ENCODE data around the gene TNFRSF19.

Gene TNFRSF19

GRCh38 chr13:23660249-23660648, 90.0 kb downstream of the TNFRSF19 start:
- Histone ChIP-seq H3K79me1 (ENCODE audit: low read length) (no peaks in the 10 kb centered on the region), H2AK5ac (ENCODE audit: low read length) (no peak overlapping the region), H3K4me3 (ENCODE audit: low read depth, low read length) (no peak overlapping the region), H3K4ac (ENCODE audit: low read depth, low read length) (no peak overlapping the region), H3K27ac (ENCODE audit: low read depth, low read length) (no peak overlapping the region), H4K12ac (ENCODE audit: low read depth, low read length) (no peak overlapping the region), H2AFZ (ENCODE audit: insufficient read depth, low read length, poor library complexity) (no peak overlapping the region), H2BK120ac (ENCODE audit: insufficient read depth, low read length, poor library complexity) (no peak overlapping the region), H4K91ac (ENCODE audit: low read depth, low read length) (no peak overlapping the region), H2BK12ac (ENCODE audit: low read length) (no peak overlapping the region), H4K8ac (ENCODE audit: low read depth, low read length) (no peak overlapping the region), H3K18ac (ENCODE audit: low read length) (no peak overlapping the region), H3K9ac (ENCODE audit: low read length) (no peak overlapping the region), H3K4me1 (ENCODE audit: control insufficient read depth in 1 of 2, insufficient read depth in 2 of 2, low read length in 2 of 2) (peaks cover 0 to 3% of the 10 kb centered on the region in 2 experiments), H3K79me2 (ENCODE audit: control insufficient read depth, insufficient read depth, low read length, poor library complexity) (no peaks in the 10 kb centered on the region), H3K36me3 (ENCODE audit: control insufficient read depth in 1 of 2, insufficient read depth in 2 of 2, low read length in 2 of 2) (peaks cover 9 to 17% of the 10 kb centered on the region in 2 experiments), H2BK5ac (ENCODE audit: low read depth, low read length, poor library complexity) (no peak overlapping the region), H3K14ac (ENCODE audit: low read length) (no peak overlapping the region), H3K9me3 (ENCODE audit: insufficient read depth, low read depth, low read length) (no peaks in the 10 kb centered on the region), H3K4me2 (ENCODE audit: low read length) (no peak overlapping the region), H3K23ac (ENCODE audit: low read length) (no peak overlapping the region), H3K27me3 (ENCODE audit: insufficient read depth, low read length) (no peaks in the 10 kb centered on the region)
- DNase-seq, result no peak
- WGBS (ENCODE audit: extremely low coverage, insufficient coverage, insufficient read length), result no CpG with 5 or more reads among the region's 9 CpGs

- WGBS (ENCODE audit: extremely low coverage, insufficient coverage, insufficient read length), result no CpG with 5 or more reads among the region's 8 CpGs
- Histone ChIP-seq H3K27me3 (ENCODE audit: insufficient read depth, low read length) (no peaks in the 10 kb centered on the region), H2AFZ (ENCODE audit: insufficient read depth, low read length, poor library complexity) (no peak overlapping the region), H3K9me3 (ENCODE audit: insufficient read depth, low read depth, low read length) (peaks cover 1% of the 10 kb centered on the region), H4K91ac (ENCODE audit: low read depth, low read length) (no peak overlapping the region), H3K36me3 (ENCODE audit: control insufficient read depth in 1 of 2, insufficient read depth in 2 of 2, low read length in 2 of 2) (peaks cover 21 to 34% of the 10 kb centered on the region in 2 experiments), H4K12ac (ENCODE audit: low read depth, low read length) (no peak overlapping the region), H3K23ac (ENCODE audit: low read length) (no peak overlapping the region), H3K4me1 (ENCODE audit: control insufficient read depth in 1 of 2, insufficient read depth in 2 of 2, low read length in 2 of 2) (no peaks in the 10 kb centered on the region), H3K27ac (ENCODE audit: low read depth, low read length) (no peak overlapping the region), H3K4me2 (ENCODE audit: low read length) (no peak overlapping the region), H3K4me3 (ENCODE audit: low read depth, low read length) (no peak overlapping the region), H3K14ac (ENCODE audit: low read length) (no peak overlapping the region), H4K8ac (ENCODE audit: low read depth, low read length) (no peak overlapping the region), H2BK5ac (ENCODE audit: low read depth, low read length, poor library complexity) (no peak overlapping the region), H2BK12ac (ENCODE audit: low read length) (peak overlapping the region; percentile 53), H3K79me2 (ENCODE audit: control insufficient read depth, insufficient read depth, low read length, poor library complexity) (no peaks in the 10 kb centered on the region), H2BK120ac (ENCODE audit: insufficient read depth, low read length, poor library complexity) (no peak overlapping the region), H2AK5ac (ENCODE audit: low read length) (no peak overlapping the region), H3K4ac (ENCODE audit: low read depth, low read length) (no peak overlapping the region), H3K9ac (ENCODE audit: low read length) (no peak overlapping the region), H3K79me1 (ENCODE audit: low read length) (no peaks in the 10 kb centered on the region), H3K18ac (ENCODE audit: low read length) (no peak overlapping the region)
- no peak for DNase-seq
Measured at GRCh38 chr13:23666582-23666981, 96.4 kb downstream of the TNFRSF19 start.

GRCh38 chr13:23667750-23668149, 97.5 kb downstream of the TNFRSF19 start:
- Histone ChIP-seq H4K12ac (ENCODE audit: low read depth, low read length) (no peak overlapping the region), H3K4me1 (ENCODE audit: control insufficient read depth in 1 of 2, insufficient read depth in 2 of 2, low read length in 2 of 2) (no peaks in the 10 kb centered on the region), H3K9me3 (ENCODE audit: insufficient read depth, low read depth, low read length) (peaks cover 1% of the 10 kb centered on the region), H3K4ac (ENCODE audit: low read depth, low read length) (no peak overlapping the region), H3K79me2 (ENCODE audit: control insufficient read depth, insufficient read depth, low read length, poor library complexity) (no peaks in the 10 kb centered on the region), H2BK12ac (ENCODE audit: low read length) (no peak overlapping the region), H3K27ac (ENCODE audit: low read depth, low read length) (no peak overlapping the region), H3K9ac (ENCODE audit: low read length) (no peak overlapping the region), H4K8ac (ENCODE audit: low read depth, low read length) (no peak overlapping the region), H2AK5ac (ENCODE audit: low read length) (no peak overlapping the region), H3K4me2 (ENCODE audit: low read length) (no peak overlapping the region), H2AFZ (ENCODE audit: insufficient read depth, low read length, poor library complexity) (no peak overlapping the region), H3K36me3 (ENCODE audit: control insufficient read depth in 1 of 2, insufficient read depth in 2 of 2, low read length in 2 of 2) (peaks cover 24 to 39% of the 10 kb centered on the region in 2 experiments), H2BK120ac (ENCODE audit: insufficient read depth, low read length, poor library complexity) (no peak overlapping the region), H3K18ac (ENCODE audit: low read length) (no peak overlapping the region), H2BK5ac (ENCODE audit: low read depth, low read length, poor library complexity) (no peak overlapping the region), H3K14ac (ENCODE audit: low read length) (no peak overlapping the region), H3K27me3 (ENCODE audit: insufficient read depth, low read length) (no peaks in the 10 kb centered on the region), H3K23ac (ENCODE audit: low read length) (no peak overlapping the region), H3K4me3 (ENCODE audit: low read depth, low read length) (no peak overlapping the region), H3K79me1 (ENCODE audit: low read length) (no peaks in the 10 kb centered on the region), H4K91ac (ENCODE audit: low read depth, low read length) (no peak overlapping the region)
- no peak for DNase-seq
- WGBS (ENCODE audit: extremely low coverage, insufficient coverage, insufficient read length), result no CpG with 5 or more reads among the region's 6 CpGs

- H2AFZ ChIP-seq (ENCODE audit: insufficient read depth, low read length, poor library complexity), result no peak overlapping the region
- H3K18ac ChIP-seq (ENCODE audit: low read length), result no peak overlapping the region
- no peak overlapping the region for H3K4me2 ChIP-seq (ENCODE audit: low read length)
- H2BK5ac ChIP-seq (ENCODE audit: low read depth, low read length, poor library complexity), result no peak overlapping the region
- H3K4me1 ChIP-seq (ENCODE audit: control insufficient read depth in 1 of 2, insufficient read depth in 2 of 2, low read length in 2 of 2), result no peaks in the 10 kb centered on the region
- no peak for DNase-seq
- H3K14ac ChIP-seq (ENCODE audit: low read length), result no peak overlapping the region
- H4K12ac ChIP-seq (ENCODE audit: low read depth, low read length), result no peak overlapping the region
- H3K9me3 ChIP-seq (ENCODE audit: insufficient read depth, low read depth, low read length), result peaks cover 1% of the 10 kb centered on the region
- H3K27ac ChIP-seq (ENCODE audit: low read depth, low read length), result no peak overlapping the region
- H4K8ac ChIP-seq (ENCODE audit: low read depth, low read length), result no peak overlapping the region
- H4K91ac ChIP-seq (ENCODE audit: low read depth, low read length), result no peak overlapping the region
- no peak overlapping the region for H3K9ac ChIP-seq (ENCODE audit: low read length)
- H2AK5ac ChIP-seq (ENCODE audit: low read length), result no peak overlapping the region
- H3K79me1 ChIP-seq (ENCODE audit: low read length), result no peaks in the 10 kb centered on the region
- no peak overlapping the region for H2BK120ac ChIP-seq (ENCODE audit: insufficient read depth, low read length, poor library complexity)
- no peaks in the 10 kb centered on the region for H3K79me2 ChIP-seq (ENCODE audit: control insufficient read depth, insufficient read depth, low read length, poor library complexity)
- H3K36me3 ChIP-seq (ENCODE audit: control insufficient read depth in 1 of 2, insufficient read depth in 2 of 2, low read length in 2 of 2), result peaks cover 24 to 40% of the 10 kb centered on the region in 2 experiments
- no CpG with 5 or more reads among the region's 9 CpGs for WGBS (ENCODE audit: extremely low coverage, insufficient coverage, insufficient read length)
- H3K4me3 ChIP-seq (ENCODE audit: low read depth, low read length), result no peak overlapping the region
- H3K27me3 ChIP-seq (ENCODE audit: insufficient read depth, low read length), result no peaks in the 10 kb centered on the region
- H3K23ac ChIP-seq (ENCODE audit: low read length), result no peak overlapping the region
- H3K4ac ChIP-seq (ENCODE audit: low read depth, low read length), result no peak overlapping the region
- no peak overlapping the region for H2BK12ac ChIP-seq (ENCODE audit: low read length)
Measured at GRCh38 chr13:23668562-23668961, 98.3 kb downstream of the TNFRSF19 start.
